TTC549 (cell line): ENCODE results near the gene GALNT10.

Source experiments
- FAIRE-seq: peaks from 2 replicates; lab custom pipeline; 2012; peaks lifted over from hg19 to GRCh38; lab: Jason Lieb, UNC

Gene GALNT10

DNA sequence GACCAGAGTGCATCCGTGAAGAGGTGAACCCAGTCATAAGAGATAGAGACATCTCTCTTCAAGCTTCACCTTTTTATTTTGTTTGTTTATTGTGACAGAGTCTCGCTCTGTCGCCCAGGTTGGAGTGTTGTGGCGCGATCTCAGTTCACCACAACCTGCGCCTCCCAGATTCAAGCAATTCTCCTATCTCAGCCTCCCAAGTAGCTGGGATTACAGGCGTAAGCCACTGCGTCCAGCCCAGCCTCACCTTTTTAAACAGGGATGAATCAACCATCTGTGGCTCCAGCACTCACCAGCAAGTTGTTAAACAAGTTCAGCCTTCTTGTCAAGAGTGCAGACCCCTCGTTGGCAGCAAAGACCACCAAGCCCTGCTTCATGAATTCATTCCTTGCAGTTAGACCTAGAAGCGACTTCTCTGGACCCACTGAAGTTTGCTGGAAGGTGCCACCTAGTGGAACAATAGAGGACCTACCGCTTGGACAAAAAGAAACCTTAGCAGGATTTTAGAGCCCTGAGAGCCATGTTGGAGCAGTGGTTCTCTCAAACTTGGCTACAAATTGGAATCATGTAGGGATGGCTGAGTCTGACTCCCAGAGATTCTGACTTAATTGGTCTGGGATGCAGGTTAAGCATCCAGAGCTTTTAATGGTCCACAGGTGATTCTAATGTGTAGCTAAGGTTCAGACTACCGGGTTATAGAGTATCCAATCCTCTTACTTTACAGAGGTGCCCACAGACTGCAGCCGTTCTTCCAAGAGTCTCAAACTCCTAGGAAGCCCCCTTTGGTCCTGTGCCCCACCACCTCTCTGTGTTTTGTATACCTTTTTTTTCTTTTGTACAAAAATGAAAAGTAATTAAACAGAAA lies 10.5 kb upstream of the GALNT10 start:
- peak; percentile 37 for FAIRE-seq

DNA sequence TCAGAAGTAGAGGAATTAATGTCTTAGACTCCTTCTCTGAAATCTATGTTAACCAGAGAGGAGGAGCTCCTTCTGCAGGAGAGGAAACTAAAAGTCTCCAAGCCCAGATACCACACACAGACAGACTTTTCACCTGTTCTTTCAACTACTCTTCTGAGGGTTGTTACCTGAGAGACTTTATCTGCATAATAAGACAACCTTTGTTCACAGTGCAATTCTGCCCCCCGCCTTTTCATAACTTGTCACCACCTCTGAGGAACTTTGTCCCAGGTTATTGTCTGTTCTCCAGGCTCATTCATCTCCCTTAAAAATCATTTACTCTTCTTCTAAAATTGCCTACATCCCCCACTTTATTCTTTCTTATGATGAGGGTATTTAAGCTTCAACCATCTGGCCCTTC lies 9.4 kb upstream of the GALNT10 start:
- no peak for FAIRE-seq

DNA sequence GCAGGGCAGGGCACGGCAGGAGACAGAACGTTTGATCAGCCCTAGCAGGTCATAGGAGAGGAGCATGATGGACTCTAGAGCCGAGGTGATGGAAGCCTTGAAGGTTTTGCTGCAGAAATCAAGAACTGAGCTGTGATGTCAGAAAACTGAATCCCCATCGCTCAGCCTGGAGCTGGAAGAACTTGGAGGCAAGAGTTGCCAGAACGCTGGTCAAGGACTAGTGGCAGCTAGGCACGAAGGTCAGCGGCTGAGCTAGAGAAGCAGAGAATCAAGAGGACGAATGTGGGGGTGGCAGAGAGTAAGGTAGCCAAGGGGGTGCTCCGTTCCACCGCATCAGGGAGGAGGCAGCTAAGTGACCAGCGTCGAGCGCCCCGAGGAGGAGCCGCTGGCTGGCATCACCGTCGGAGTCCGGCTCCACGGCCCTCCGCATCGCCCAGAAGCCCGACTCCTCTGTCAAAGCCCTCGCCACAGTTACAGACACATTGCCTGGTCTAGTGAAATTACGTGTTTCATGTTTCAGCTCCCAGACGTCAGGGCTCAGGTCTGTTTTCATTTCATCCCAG lies 1.2 kb upstream of the GALNT10 start:
- no peak for FAIRE-seq

DNA sequence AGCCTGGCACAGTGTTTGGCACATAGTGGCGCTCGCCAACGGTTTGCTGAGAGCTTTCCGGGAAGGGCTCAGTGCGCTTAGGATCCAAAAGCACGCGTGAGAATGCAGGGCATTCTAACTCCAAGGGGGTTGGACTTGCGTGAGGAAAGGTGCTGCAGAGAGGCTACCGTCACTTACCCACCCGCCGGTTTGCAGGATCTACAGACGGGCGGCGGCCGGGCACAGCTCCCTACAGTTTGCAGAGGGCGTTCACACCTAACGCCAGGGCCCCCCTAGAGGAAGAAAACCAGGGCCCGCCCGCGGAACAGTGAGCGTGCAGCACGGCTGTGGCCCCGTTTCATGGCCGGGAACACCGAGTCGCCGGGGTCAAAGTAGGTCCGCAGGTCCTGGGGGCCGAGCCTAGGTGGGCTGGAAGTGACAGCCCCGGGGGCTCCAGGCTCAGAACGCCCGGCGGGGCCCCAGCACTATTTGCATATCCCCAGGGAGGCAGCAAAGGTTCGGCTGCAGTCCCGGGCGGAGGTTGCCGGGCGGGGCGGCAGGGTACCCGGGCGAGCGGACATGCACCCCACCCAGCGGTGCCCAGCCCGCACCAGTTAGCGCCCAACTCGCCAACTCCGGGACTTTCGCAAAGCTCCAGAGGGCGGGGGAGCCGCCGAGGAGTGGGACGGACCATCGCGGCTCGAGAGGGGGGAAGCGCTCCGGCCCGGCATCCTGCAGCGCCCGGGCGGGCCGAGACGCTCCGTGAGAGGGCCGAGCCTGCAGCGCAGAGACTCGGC lies 526 bp upstream of the GALNT10 start:
- no peak for FAIRE-seq

DNA sequence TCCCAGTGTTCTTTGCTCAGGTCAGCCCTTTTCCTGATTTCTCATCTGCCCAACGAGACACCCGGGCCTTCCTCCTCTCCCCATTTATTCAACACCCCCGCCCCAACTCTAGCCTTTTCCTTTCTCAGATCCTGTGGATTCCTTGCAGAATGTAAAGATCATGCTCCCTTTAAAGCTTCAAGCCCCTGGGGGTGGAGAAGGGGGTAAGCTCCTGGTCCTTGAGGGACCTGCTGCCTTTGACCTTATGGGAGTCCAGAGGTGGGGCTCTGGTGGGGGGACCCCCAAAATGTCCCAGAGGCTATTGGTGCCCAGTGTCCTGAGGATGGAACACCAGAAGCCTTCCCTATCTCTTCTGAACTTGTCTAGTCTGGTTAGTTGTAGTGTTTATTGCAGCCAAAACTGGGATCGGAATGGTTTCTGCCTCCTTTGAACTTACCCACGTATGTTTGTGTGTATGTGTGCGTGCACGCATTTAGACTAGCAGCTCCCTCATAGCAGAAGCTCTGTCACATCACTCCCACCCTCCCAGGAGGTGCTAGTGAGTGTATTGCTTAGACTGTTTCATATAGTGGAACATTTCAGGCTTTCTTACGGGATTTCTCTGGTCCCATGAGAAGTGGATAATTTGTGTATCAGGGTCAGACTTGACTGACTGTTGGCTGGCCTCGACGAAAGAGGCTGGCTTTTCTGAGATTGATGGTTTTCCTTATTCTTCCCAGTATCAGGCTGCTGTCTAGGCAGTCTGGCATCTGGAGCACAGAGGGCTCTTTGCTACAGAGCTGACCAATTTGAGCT lies 1.1 kb downstream of the GALNT10 start:
- no peak for FAIRE-seq

DNA sequence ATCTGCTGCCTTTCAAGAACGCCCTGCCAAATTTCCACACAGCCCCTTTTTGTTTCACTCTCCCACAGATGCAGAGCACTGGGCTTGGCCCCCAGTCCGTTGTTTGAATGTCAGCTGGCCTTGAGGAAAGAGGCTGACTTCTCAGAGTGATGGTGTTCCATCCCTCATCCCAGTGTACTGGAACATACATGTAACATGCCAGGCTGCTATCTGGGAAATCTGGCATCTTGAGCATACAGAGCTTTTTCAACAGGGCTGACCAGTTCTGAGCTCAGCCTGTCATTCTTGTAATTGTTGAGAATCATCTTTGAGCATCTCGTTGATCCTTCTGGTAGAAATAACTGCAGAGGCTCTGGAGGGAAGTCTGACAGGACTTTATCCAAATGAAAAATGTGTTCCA lies 2.8 kb downstream of the GALNT10 start:
- FAIRE-seq, result no peak

DNA sequence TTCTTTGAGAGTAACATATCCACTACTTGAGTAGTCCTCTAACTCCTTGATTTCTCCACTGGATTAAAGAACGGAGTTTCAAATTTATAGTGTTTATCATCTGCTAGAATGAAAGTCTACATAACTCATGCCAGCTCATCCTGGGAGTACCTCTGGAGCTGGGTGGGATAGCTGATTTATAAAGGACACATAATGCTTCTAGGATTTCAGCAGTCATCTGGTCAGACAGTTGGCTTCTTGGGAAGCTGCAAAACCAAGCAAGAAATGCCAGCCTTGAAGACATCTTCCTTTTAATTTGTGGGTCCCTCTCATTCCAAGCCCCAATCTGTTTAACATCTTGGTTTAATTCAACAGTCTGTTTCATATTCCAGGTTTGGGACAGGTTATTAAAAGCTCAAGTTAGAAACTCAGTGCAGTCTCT lies 3.2 kb downstream of the GALNT10 start:
- no peak for FAIRE-seq

DNA sequence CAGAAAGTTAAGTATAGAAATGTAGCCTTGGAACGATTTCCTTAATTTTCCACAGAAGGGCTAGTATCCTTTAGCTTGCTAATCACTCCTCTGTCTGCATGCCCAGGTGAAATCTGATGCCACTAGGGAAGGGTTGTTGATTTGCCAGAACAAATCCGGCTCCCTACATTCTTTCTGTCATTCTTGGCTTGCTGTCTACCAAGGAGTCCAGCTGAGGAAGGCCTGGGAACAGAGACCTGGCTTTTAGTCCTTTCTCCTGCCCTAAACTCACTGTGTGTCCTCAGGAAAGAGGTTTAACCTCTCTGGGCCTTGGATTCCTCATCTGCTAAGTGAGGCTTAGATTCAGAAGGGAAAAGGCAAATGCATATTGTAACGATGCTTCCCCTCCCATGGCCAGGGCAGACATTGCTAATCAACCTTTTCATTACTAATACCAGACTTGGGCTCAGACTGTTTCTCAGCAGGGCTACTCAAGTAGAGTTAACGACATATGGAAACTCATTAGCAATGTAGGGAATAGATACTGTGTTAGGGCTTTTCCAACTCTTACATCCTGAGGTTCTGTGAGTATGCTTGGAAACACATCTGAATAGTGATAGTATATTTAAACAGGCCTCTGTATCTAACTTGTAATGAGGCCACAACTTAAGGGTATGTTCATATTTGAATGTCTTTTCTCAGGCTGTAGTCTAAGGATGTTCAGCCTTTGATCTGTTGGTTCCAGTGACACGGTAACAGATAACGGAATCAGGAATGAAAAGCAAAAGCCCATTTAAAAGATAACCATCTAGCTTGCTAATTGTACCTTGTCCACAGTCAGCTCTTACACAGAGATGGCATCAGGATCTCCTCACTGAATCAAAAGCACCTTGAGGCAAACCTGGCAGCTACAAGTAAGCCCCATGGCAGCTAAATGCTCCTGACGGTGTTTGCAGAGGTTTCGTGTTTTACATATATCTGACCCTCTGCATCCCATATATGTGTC lies 4.1 kb downstream of the GALNT10 start:
- FAIRE-seq, result no peak

DNA sequence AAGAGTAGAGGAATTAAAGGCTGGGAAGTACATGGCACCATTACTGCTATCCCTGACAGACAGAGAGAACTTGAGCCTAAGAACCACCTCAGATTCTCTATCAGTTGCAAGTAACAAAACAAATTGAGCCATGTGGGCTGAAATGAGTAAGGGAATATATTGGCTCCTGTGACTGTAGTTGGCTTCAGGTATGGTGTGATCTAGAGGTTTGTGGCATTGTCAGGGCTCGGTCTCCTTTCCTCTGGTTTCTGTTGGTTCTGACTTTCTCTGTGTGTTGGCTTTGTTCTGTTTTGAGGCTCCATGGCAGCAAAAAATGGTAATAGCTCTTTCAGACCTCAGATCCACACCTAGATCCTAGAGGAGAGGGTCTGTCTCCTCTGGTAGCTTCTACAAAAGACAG lies 5.7 kb downstream of the GALNT10 start:
- no peak for FAIRE-seq

DNA sequence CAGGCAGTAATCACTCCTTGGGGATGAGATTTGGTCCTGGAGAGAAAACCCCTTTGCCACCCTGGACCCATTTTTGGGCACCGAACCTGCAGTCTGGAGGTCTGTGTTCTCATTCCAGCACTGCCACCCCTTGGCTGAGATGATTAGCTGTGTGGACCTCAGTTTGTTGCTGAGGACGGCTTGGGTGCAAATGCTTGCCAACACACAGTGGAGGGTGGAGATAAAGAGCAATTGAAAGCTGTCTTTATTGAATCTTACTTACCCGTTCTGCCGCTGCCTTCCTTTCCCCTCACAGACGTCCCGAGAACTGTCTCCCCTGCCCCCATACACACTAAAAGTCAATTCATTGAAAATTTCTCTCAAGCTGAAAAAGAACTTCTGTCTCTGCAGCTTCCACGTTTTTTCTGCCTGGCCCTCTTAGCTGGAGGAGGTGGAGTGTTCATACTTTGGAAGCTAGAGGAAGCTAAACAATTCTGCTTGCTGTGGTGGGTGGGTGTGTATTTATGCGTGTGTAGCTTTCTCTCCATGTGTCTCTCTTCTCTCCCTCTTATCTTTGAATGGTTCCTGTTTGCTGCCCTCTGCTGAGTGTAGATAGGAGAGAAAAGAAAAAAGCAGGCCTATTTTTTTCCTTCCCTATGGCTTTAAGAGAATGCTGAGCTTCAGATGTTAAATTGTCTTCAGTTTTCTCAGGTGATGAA lies 6.6 kb downstream of the GALNT10 start:
- no peak for FAIRE-seq

DNA sequence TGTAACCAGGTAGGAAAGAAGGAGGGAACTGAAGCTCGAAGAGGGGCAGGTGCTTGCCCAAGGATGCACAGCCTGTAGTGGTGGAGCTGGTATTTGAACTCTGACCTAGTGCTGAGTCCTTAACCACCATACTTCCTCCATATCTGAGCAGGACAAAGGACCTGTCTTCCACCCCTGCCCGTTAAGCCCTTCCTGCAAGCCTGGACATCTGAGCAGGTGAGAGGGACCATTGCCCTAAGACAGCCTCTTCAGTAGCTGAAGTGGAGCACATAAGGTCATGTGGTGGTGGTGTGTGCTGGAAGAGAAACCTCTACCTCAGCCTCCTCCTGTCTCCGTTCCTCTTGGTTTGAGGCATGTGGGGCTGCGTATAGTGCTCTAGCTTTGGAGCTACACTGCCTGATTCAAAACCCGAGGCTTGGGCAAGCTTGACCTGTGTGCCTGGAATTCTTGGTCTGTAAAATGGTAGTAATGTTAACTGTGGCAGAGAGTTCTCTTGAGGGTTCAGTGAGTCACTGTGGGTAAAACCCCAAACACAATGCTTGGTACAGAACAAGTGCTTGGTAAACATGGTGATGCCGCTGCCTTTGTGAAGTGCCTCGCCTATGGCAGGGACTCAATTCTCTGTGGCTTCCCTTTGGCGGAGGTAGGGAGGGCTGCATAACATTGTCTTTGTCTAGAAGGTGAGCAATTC lies 7.4 kb downstream of the GALNT10 start:
- no peak for FAIRE-seq

DNA sequence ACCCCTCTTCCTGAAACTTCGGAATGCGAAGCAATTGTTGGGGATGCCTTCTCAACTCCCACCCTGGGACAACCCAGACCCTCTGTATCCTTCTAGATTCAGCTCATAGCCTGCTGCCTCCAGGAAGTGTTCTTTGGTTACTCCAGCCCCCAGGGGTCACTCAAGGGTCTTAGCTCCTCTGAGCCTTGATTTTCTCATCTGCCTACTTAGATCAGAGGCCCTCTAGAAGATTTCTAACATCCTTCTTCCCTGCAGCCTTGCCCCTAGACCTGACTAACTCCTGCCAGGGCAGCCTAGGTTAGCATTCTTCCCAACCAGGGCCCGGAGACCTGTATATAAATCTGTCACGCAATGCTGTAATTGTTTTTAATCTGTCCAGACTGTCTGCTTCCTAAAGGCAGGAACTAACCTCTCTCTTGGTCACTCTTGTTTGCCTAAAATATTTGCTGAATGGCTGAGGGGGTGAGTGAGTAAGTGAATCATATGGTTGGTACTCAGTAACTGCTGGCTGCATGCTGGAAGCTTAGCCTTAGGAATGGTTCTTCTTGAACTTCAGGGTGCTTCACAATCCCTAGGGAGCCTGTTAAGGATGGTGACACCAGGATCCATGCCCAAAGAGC lies 8.2 kb downstream of the GALNT10 start:
- FAIRE-seq, result no peak

DNA sequence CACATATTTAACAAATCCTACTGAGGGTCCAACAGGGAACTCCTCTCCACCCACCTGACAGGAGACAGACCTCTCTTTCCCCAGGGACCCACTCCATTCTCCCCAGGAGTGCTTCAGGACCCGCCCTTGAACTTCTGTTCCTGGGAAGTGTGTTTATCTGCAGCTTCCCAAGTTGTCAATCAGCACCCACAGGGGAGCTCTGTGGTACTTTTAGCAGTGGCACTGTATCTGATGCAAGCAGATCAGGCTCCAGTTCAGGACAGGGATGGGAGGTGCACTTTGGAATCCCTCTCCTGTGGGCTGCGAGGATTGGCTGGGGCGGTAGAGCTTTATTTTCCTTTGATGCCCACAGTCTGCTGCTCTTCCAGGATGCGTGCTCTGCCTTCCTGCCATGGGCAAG lies 8.7 kb downstream of the GALNT10 start:
- FAIRE-seq, result no peak

DNA sequence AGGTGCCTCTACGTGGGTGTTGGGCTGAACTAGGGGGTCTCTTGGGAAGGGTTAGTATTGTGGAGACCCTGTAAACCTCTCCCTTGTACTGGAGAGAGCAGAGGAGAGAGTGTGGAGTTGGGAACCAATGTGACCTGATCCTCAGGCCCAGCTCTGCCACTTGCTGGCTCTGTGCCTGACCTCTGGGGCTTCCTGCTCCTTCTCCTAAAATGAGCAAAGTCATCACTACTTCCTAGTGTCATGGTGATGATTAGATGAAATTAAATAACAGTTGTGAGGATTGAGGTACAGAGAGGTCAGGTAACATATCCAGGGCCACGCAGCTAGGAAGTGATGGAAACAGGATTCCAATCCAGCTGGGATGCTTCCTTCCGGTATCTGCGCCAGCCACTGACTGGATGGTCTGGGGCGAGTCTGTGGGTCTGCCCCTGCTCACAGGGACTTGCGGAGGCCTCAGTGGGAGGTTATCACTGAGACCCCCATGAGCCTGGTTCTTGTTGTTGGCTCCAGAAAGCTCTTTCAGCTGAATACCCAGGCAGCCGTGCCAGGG lies 9.2 kb downstream of the GALNT10 start:
- FAIRE-seq, result no peak

DNA sequence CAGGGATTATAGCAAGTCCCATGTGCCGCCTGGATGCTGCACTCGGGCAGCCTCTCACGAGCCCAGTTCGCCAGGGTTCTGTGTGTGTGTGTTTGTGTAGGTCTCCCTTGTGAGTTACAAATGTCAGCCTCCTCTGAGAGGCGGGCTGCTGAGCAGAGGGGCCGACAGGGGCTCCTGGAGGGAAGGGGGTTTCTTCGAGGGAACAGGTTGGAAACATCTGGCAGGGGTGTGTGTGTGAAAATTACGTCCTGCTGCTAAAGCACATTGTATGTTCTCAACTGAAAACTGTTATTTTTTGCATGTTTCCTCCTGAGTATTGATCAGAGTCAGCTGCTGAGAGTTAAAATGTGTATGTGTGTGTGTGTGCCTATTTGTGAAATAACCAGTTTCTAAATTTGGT lies 9.7 kb downstream of the GALNT10 start:
- FAIRE-seq, result no peak

DNA sequence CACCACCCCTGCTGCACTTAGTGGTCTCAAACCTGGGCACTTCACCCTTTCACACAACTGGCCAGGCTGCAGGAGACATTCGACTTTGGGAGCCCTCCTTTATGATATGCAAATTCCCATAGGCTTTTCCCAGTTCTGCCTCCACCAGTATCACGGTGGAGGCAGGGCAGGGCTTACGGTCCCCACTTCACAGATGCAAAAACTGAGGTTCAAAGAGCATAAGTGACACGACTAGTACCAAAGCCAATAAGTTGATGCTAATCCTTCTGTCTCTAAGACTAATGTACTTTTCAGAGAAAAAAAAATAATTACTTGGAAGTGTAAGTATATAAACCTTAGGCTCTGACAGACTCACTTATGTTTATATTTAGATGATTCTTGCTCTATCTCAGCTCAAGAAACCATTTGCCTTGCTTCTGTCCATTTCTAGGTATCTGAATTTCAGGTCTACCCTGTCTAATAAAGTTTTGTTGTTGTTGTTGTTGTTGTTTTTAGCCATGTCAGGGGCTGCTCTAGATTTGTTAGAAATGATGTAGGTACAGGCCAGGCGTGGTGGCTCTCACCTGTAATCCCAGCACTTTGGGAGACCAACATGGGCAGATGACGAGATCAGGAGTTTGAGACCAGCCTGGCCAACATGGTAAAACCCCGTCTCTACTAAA lies 10.7 kb downstream of the GALNT10 start:
- no peak for FAIRE-seq

DNA sequence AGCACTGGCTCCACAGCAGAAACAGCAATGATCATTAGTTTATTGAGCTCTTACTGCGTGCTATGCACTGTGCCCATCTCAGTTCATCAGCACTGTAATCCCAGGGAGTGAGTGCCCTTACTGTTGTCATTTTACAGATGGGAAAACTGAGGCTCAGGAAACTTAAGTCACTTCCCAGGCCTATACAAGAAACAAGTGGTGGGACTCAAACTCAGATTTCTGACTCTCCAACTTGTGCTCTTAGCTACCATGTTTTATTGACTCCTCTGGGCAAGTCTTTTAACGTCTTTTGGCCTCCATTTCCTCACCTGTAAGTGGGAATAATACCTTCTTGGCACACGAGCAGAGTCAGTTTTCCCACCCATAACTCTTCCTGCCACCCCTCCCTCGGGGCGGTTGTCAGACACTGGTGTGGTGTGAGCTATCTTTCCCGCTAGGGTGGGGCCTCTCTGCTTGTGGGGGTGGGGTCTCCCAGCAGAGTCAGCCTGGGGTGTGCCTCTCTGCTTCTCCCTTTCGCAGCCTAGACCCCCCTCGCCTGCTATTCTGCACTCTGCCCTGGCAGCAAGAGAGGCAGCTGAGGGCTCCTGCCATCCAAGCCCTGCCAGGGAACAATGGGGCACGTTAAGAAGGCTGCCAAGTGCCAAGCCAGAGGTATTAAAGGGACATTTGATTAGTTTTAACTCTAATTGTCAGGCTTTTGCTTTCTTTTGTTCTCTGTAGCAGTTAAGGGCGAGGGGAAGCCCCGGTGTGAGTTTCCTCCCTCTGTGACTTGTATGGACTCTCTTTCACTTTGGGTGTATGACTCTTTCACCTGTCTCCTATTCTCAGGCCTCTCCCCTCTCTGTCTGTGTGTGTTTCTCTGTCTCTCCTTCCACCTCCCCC lies 12.1 kb downstream of the GALNT10 start:
- no peak for FAIRE-seq
